NCI-H1436 (cell line): Measurements from ENCODE around the gene TRPV4.
"Not testable (repeated sequence)": the region's sequence is repeated elsewhere in the genome, so short reads cannot be mapped to it uniquely, and the experiment has no call there.

ENCODE experiments used
- DNase-seq: peaks from one replicate; lab custom pipeline; 2025; lab: John Stamatoyannopoulos, UW

TRPV4 gene

DNA sequence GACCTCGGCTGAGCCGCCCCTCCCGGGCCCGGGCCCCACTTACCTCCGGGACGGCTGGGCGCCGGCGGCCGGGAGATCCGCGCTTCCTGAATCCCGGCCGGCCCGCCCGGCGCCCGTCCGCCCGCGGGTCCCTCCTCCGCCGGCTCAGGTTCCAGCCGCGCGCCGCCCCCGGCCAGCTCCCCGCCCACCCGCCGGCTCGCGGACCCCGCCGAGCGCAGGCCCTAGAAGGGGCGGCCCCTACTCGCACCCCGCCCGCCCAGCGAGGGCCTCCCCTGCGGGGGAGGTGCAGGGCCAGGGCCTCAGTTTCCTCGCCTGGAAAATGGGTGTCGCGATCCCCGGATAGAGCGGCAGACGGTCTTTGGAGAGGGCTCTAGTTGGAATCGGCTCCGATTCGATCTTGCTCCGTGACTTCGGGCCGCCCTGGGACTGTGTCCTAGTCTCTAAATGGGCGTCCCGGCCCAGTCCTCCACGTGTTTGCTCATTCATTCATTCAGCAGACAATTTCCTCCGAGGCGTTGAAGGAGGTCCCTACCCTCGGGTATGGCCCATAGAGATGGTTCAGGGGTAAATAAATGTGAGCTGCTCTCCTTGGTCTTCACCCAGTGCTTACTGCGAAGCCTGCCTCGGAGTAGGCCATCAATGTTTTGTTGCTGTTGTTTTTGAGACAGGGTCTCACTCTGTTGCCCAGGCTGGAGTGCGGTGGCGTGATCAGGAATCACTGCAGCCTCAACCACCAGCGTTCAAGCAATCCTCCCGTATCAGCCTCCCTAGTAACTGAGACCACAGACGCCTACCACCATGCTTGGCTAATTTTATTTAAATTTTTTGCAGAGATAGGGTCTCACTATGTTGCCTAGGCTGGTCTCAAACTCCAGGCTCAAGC is at the start of gene TRPV4:
TSS of gene TRPV4 (minus strand) at position 92 of the 883 bp plus-strand sequence. CDS start 18,602 bp downstream, outside the sequence.
- DNase-seq, result no peak

- no peak for DNase-seq
These were observed 48.6 kb upstream of the TRPV4 start for GRCh38 chr12:109881752-109882151.

- DNase-seq, result no peak
These were observed 47.7 kb upstream of the TRPV4 start for GRCh38 chr12:109880938-109881337.

DNA sequence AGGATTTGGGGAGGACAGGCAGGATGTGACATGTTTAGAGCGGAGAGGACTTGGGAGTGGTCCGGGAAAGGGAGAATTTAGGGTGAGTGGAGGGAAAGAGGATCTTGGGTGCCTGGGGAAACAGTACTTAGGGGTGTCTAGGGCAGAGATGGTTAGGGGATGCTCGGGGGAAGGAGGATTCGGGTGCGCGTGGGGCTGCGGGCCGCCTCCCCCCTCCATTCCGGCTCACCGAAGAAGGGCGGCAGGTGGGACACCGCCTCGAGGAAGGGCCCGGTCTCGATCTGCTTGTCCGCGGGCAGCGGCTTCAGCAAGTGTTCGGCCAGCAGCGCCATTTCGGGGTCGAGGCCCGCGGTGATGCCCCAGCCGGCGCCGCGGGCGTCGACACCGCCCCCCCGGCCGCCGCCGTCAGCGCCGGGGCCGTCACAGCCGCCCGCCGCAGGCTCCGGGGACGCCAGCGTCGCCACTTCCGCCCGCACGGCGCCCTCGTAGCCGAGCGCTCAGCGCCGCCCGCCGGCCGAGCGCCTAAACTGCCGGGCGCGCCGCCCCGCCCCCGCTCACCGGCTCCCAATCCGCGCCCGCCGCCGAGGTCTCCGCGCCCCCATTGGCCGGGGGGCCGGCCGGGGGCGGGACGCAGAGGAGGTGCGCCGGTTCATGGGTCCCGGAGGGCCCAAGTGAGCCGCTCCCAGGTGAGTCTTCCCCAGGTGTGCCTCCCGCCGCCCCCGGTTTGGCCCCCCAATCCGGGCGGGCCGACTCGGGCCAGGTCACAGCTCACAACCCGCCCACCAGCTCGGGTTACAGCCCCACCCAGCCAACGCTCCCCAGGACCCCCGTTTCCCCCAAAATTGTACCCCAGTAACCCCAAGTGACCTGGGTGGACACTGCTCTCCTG is 47.1 kb upstream of the TRPV4 start, which contains the start of gene GLTP:
TSS of gene GLTP (minus strand) at position 499 of the 889 bp plus-strand sequence. CDS start at position 332, 167 bp downstream.
- peak; percentile 85 for DNase-seq

DNA sequence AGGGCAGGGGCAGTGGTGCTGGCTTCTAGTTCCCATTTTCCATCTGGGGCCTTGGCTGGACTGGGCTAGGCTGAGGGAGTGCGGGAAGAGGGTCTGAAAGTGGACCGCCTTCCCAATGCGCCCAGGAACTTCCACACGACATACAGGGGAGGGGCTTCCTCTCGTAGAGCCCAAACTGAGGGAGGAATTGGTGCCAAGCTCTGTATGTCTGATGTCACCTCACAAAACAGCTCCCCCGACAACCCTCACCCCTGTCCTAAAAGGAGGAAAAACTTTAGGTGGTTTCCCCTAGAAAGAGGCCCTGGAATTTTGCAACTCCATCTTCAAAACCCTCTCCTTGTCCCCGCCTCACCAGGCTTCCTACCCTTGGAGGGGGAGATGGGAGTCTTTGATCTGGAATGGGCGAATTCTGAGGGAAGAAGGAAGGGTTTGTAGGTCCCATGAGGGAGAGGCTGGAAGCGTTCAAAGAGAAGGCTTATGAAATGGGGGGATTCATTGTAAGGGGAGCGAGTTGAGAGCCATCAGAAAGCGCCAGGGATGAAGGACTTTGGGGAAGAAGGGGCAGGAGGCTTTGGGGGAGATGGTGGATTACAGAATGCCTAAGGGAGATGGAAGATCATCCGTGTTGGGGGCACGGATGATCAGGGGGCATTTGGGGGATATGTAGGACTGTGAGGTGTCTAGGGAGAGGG is 46.3 kb upstream of the TRPV4 start:
- no peak for DNase-seq

- DNase-seq, result no peak
These were observed 45.6 kb upstream of the TRPV4 start for GRCh38 chr12:109878749-109879148.

DNA sequence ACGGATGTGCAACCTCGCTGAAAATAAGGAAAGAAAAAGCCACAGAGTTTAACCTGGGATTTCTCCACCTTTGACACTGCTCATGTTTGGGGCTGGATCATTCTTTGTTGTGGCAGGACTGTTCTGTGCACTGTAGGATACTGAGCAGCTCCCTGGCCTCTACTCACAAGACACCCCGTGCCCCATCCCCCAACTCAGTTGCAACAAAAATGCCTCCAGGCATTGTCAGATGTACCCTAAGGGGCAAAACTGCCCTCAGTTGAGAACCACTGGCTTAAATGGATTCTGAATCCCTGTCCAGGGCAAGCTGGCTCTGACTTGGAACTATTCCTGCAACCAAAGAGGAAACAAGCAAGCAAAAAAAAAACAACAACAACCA is 45.0 kb upstream of the TRPV4 start:
- no peak for DNase-seq

GRCh38 chr12:109877504-109878246 is 44.5 kb upstream of the TRPV4 start:
- DNase-seq, result no peak

DNA sequence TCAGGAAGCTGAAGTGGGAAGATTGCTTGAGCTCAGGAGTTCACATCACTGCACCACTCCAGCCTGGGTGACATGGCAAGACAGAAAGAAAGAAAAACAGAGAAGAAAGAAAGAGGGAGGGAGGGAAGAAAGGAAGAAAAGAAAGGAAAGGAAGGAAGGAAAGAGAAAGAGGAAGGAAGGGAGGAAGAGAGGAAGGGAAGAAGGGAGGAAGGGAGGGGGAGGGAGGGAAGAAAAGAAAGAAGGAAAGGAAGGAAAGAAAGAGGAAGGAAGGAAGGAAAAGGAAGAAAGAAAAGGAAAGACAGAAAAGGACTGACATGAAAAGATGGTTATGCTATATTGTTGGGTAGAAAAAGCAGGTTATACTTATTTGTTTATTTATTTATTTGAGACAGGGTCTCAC is 43.2 kb upstream of the TRPV4 start:
- no peak for DNase-seq

DNA sequence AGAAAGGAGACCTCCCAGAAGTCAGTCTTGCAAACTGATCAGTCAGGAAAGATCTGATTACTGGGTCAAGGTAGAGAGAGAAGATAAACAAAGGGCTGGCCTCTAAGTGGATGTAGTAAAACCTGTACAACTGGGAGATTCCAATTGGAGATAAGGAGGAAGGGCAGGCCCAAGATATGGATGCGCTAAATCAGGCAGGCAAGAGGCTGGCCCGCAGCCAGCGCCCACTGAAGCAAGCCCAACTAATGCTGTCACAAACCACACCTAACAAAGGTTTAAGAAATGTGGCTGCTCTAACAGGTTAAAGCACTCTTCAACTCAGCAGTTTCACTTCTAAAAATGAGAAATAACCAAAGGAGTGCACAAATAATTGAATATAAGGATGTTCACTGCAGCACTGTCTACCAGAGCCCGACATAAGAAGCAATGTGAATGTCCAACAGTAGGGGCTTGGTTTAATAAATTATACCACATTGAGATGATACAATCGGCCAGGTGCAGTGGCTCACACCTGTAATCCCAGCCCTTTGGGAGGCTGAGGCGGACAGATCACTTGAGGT is 42.5 kb upstream of the TRPV4 start:
- DNase-seq, result no peak

DNA sequence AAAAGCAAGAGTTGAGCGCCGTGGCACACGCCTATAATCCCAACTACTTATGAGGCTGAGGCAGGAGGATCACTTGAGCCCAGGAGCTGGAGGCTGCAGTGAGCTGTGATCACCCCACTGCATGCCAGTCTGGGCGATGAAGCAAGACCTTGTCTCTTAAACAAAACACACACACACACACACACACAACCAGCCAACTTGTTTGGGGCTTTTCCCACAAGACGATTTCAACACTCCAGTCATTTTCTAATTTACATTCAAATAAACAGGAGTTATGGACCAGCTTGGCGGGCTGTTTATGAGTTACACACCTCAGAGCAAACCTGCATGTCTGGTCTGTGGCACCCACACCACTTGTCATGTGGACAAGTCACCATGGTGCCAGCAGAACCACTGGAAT is 40.5 kb upstream of the TRPV4 start:
- DNase-seq, result no peak

- DNase-seq, result no peak
These were observed 38.6 kb upstream of the TRPV4 start for GRCh38 chr12:109871668-109872314.

DNA sequence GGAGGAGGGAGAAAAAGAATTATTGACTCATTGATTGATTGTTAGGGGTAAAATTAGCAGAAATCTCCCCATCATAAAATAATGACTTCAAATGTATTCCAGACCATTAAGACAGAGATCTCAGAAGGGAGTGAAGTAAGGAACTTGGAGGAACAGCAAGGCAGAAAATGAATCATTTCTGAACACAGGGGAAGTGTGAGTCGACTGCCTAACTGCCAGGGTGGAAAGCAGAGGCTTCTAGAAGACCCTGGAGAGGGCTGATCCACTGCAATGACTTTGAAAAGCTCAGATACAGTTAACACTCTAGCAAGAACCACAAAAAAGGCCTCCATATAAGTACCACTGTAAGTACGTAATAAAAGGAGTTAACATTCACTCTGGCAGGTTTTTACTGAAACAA is 37.5 kb upstream of the TRPV4 start:
- DNase-seq, result no peak

DNA sequence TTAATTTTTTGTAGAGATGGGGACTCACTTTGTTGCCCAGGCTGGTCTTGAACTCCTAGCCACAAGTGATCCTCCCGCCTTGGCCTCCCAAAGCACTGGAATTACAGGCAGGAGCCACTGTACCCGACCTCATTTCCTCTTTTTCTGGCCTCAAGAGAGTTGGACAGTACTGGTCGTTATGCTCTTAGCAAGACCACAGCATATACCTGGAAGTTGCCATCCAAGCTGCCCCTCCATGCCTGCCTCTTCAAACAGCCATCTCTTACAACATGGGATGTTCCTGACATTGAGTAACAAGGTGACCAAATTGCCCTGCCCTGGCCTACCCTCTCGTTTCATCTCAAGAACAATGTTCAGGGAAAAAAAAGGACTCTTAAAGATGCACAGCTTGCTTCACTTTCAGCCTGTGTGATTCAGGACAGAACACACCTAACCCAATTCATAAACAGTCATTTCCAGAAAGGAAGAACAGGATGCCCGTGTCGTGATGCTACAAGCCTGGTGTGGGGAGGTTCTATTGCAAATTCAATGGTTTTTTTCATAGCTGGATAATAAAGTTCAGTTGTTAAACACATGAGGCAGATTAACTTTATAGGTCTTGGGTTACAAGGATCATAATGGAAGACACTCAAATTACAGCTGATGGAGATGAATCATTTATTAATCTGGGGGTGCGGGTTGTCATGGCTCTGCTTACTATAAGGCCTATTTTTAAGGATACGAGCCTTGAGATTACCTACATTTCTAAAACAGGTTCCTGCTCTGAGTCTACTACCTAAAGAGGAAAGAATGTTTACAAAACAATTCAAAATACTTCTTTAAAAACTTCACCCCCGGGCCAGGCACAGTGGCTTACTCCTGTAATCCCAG is 35.2 kb upstream of the TRPV4 start:
- no peak for DNase-seq

- no peak for DNase-seq
These were observed 31.7 kb upstream of the TRPV4 start for GRCh38 chr12:109864916-109865315.

GRCh38 chr12:109863847-109864712 is 30.9 kb upstream of the TRPV4 start:
- no peak for DNase-seq

GRCh38 chr12:109862491-109862890 is 29.3 kb upstream of the TRPV4 start:
- DNase-seq, result not testable (repeated sequence)

- DNase-seq, result no peak
These were observed 28.6 kb upstream of the TRPV4 start for GRCh38 chr12:109861689-109862314.
